A549 (cell line): ENCODE data around the gene GIT2. TPM values are rescaled to one million over a fixed set of nuclear protein-coding genes. Genes with fewer than 3 reads are reported as not detected.
A peak's percentile ranks its signal among the peaks of the same experiment; 100 is the strongest.

Experiments used
- ATAC-seq, 2 experiments: fragments of 200-7000 bp in 1 of 2; fragments of >200 bp in 1 of 2; cut with Nextera tagmentation in 1 of 2; cut with Tn5 transposase in 1 of 2; 3 replicates each; pipeline versions ENCODE4 v1.8.0 to v1.9.1; 2018 to 2020; ENCODE audit warnings: mild to moderate bottlenecking in 1 of 2, moderate library complexity in 1 of 2
- CTCF ChIA-PET: fragments of 300-600 bp; sonication (Branson Sonifier 250); formaldehyde crosslinking; extraction: SDS; loops from one replicate; lab custom pipeline; 2021; ENCODE audit warnings: antibody characterized with exemption, inconsistent platforms; lab: Yijun Ruan, JAX
- POLR2A ChIA-PET: fragments of 350-600 bp; formaldehyde crosslinking; extraction: SDS; loops from one replicate; lab custom pipeline; 2021; ENCODE audit warnings: antibody characterized with exemption, inconsistent platforms; lab: Yijun Ruan, JAX
- DNase-seq, 2 experiments: peaks; one replicate each; pipeline versions ENCODE4 v3.0.0 to v3.0.0-alpha.2; 2011 to 2016; ENCODE audit warnings: low read depth in 1 of 2, low spot score in 1 of 2
- FAIRE-seq: peaks from 2 replicates; lab custom pipeline; 2011; peaks lifted over from hg19 to GRCh38; lab: Jason Lieb, UNC
- H3K27ac ChIP-seq, 2 experiments: fragments of >200 bp; sonication (Bioruptor Twin); formaldehyde crosslinking; 3 replicates each; pipeline ENCODE4 v1.5.1; 2016 to 2017
- H3K4me1 ChIP-seq: fragments of >200 bp; sonication (Bioruptor Twin); formaldehyde crosslinking; 3 replicates; pipeline ENCODE4 v1.6.1; 2016
- H3K4me2 ChIP-seq: fragments of >200 bp; sonication (Bioruptor Twin); formaldehyde crosslinking; 3 replicates; pipeline ENCODE4 v1.6.1; 2016
- H3K4me3 ChIP-seq: fragments of >200 bp; sonication (Bioruptor Twin); formaldehyde crosslinking; 3 replicates; pipeline ENCODE4 v1.5.1; 2016
- H3K9me3 ChIP-seq: fragments of >200 bp; sonication (Bioruptor Twin); formaldehyde crosslinking; 3 replicates; pipeline ENCODE4 v1.6.1; 2016
- CBX2 ChIP-seq: fragments of 200-600 bp; sonication (generic); IDR thresholded peaks from 2 replicates; pipeline ENCODE4 v1.6.1; 2016; ENCODE audit warnings: low read depth, mild to moderate bottlenecking, borderline replicate concordance
- CBX8 ChIP-seq: fragments of 200-600 bp; sonication (generic); IDR thresholded peaks from 2 replicates; pipeline ENCODE4 v1.6.1; 2016
- CEBPB ChIP-seq, 2 experiments: fragments of >200 bp in 1 of 2; sonication (Bioruptor Twin) in 1 of 2; formaldehyde crosslinking in 1 of 2; IDR thresholded peaks; 2 replicates each; pipeline ENCODE4 v1.6.1; 2012 to 2016
- CHD2 ChIP-seq: fragments of 150-350 bp; IDR thresholded peaks from 2 replicates; pipeline ENCODE4 v1.6.1; 2014; ENCODE audit warnings: low read length; ENCODE audit not compliant: partially characterized antibody
- FOXS1 ChIP-seq: fragments of 250-450 bp; sonication (Bioruptor Pico); IDR thresholded peaks from 2 replicates; pipeline ENCODE4 v1.5.0; 2020; ENCODE audit warnings: mild to moderate bottlenecking, moderate library complexity
- HDAC2 ChIP-seq: fragments of 200-600 bp; sonication (generic); IDR thresholded peaks from 2 replicates; pipeline ENCODE4 v1.6.1; 2016
- HOXB5 ChIP-seq: fragments of 250-450 bp; sonication (Bioruptor Pico); IDR thresholded peaks from 2 replicates; pipeline ENCODE4 v1.5.0; 2020; ENCODE audit warnings: mild to moderate bottlenecking, moderate library complexity
- JUN ChIP-seq, 2 experiments: fragments of >200 bp; sonication (Bioruptor Twin); formaldehyde crosslinking; IDR thresholded peaks; 2 replicates in 1 of 2; 3 replicates in 1 of 2; pipeline ENCODE4 v1.6.1; 2016 to 2017
- MAFK ChIP-seq: fragments of 450-650 bp; IDR thresholded peaks from 2 replicates; pipeline ENCODE4 v1.6.1; 2014; ENCODE audit not compliant: partially characterized antibody
- NR3C1 ChIP-seq: fragments of >200 bp; sonication (Bioruptor Twin); formaldehyde crosslinking; IDR thresholded peaks from 3 replicates; pipeline ENCODE4 v1.6.1; 2017
- PHF8 ChIP-seq: fragments of 200-600 bp; sonication (generic); IDR thresholded peaks from 2 replicates; pipeline ENCODE4 v1.6.1; 2016; ENCODE audit warnings: low read depth, mild to moderate bottlenecking, antibody characterized with exemption, moderate library complexity, borderline replicate concordance
- RARB ChIP-seq: fragments of 250-450 bp; sonication (Bioruptor Pico); IDR thresholded peaks from 2 replicates; pipeline ENCODE4 v1.8.0; 2021; ENCODE audit warnings: mild to moderate bottlenecking, moderate library complexity
- RFX5 ChIP-seq: fragments of 450-650 bp; IDR thresholded peaks from 2 replicates; pipeline ENCODE4 v1.7.1; 2014; ENCODE audit warnings: antibody characterized with exemption, mild to moderate bottlenecking, moderate library complexity
- RNF2 ChIP-seq: fragments of 200-600 bp; sonication (generic); IDR thresholded peaks from 2 replicates; pipeline ENCODE4 v1.6.1; 2016; ENCODE audit warnings: low read depth, mild to moderate bottlenecking, antibody characterized with exemption, moderate library complexity, borderline replicate concordance
- SMC3 ChIP-seq: fragments of >200 bp; sonication (Bioruptor Twin); formaldehyde crosslinking; IDR thresholded peaks from 3 replicates; pipeline ENCODE4 v1.6.1; 2018; ENCODE audit warnings: inconsistent platforms
- TP53 ChIP-seq: fragments of 250-450 bp; sonication (Bioruptor Pico); IDR thresholded peaks from 2 replicates; pipeline ENCODE4 v1.5.0; 2021; ENCODE audit warnings: mild to moderate bottlenecking, moderate library complexity
- ZSCAN20 ChIP-seq: fragments of 250-450 bp; sonication (Bioruptor Pico); IDR thresholded peaks from 2 replicates; pipeline ENCODE4 v1.8.0; 2022; ENCODE audit warnings: mild to moderate bottlenecking, moderate library complexity
- WGBS: methylation state at CpG from one replicate; pipeline ENCODE4 v1.1.6; 2017; ENCODE audit errors: missing lambda C conversion rate; 5-methylcytosine and 5-hydroxymethylcytosine counted together
- polyA plus RNA-seq, 4 experiments: library from polyadenylated mRNA; depleted of rRNA in 3 of 4; stranded (reverse); fragments of >200 nt; fragmentation: RNase III in 1 of 4; extraction: RNeasy Plus Mini Kit Qiagen cat#74134 plus additional on column Dnase treatment in 1 of 4; gene quantifications; 2 replicates in 3 of 4; 3 replicates in 1 of 4; pipeline ENCODE4 v1.2.3, GENCODE V29; 2011 to 2017
- TF ChIP-seq, protein P1 (sequence below): IDR thresholded peaks from 2 replicates; pipeline ENCODE4 v1.6.1; 2012
- TF ChIP-seq, protein P2 (sequence below): IDR thresholded peaks from 2 replicates; pipeline ENCODE4 v1.6.1; 2012; ENCODE audit warnings: low read depth, borderline replicate concordance
- TF ChIP-seq, protein P3 (sequence below): IDR thresholded peaks from 2 replicates; pipeline ENCODE4 v1.6.1; 2012
- TF ChIP-seq, protein P4 (sequence below): fragments of 450-650 bp; IDR thresholded peaks from 2 replicates; pipeline ENCODE4 v1.6.1; 2014; ENCODE audit warnings: antibody characterized with exemption
- TF ChIP-seq, protein P5 (sequence below): fragments of >200 bp; sonication (Bioruptor Twin); formaldehyde crosslinking; IDR thresholded peaks from 2 replicates; pipeline ENCODE4 v1.6.1; 2016
- TF ChIP-seq, protein P6 (sequence below): fragments of 250-450 bp; sonication (Bioruptor Pico); IDR thresholded peaks from 2 replicates; pipeline ENCODE4 v1.5.0; 2020; ENCODE audit warnings: low read depth, mild to moderate bottlenecking, moderate library complexity

GIT2 gene
- polyA plus RNA-seq, 2 of the 4 experiments (the other 2 are of a cell fraction), result 18.5 to 38.0 TPM

DNA sequence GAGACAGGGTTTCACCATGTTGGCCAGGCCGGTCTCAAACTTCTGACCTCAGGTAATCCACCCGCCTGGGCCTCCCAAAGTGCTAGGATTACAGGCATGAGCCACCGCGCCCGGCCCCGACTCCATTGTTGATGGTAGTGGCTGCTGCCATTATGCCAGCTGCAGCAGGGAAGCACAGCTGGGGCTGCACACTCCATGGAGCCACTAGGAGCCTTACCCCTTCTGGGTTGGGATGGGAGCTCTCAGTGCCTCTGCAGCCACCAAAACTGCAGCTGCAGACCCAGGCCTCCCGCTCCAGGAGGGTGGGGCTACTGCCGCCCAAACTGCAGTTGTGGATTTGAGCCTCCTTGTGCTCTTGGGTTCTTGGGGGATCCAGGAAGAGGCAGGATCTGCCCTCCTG, 70.2 kb downstream of the GIT2 start:
- ChIA-PET CTCF (interaction anchor here (0.6 to 9.3 kb wide), 7 partner anchors 12 to 81 kb away, joined by 3 to 82 read pairs (median 6); no protein-coding TSS in a partner anchor), POLR2A (no interaction called here)
- TF ChIP-seq MAFK (no peak), CHD2 (no peak), NR3C1 (no peak), FOXS1 (CRISPR knock-in tag) (no peak), RARB (CRISPR knock-in tag) (no peak), SMC3 (no peak), JUN (IDR thresholded peaks at IDR 0.05) (no peak), ZSCAN20 (CRISPR knock-in tag) (no peak), PHF8 (no peak), HOXB5 (CRISPR knock-in tag) (no peak), RFX5 (no peak)
- TF ChIP-seq, protein P1, sequence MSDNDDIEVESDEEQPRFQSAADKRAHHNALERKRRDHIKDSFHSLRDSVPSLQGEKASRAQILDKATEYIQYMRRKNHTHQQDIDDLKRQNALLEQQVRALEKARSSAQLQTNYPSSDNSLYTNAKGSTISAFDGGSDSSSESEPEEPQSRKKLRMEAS, result no peak
- TF ChIP-seq, protein P2, sequence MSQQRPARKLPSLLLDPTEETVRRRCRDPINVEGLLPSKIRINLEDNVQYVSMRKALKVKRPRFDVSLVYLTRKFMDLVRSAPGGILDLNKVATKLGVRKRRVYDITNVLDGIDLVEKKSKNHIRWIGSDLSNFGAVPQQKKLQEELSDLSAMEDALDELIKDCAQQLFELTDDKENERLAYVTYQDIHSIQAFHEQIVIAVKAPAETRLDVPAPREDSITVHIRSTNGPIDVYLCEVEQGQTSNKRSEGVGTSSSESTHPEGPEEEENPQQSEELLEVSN, result no peak
- TF ChIP-seq, protein P3, sequence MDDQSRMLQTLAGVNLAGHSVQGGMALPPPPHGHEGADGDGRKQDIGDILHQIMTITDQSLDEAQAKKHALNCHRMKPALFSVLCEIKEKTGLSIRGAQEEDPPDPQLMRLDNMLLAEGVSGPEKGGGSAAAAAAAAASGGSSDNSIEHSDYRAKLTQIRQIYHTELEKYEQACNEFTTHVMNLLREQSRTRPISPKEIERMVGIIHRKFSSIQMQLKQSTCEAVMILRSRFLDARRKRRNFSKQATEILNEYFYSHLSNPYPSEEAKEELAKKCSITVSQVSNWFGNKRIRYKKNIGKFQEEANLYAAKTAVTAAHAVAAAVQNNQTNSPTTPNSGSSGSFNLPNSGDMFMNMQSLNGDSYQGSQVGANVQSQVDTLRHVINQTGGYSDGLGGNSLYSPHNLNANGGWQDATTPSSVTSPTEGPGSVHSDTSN, result no peak
- TF ChIP-seq, protein P4, sequence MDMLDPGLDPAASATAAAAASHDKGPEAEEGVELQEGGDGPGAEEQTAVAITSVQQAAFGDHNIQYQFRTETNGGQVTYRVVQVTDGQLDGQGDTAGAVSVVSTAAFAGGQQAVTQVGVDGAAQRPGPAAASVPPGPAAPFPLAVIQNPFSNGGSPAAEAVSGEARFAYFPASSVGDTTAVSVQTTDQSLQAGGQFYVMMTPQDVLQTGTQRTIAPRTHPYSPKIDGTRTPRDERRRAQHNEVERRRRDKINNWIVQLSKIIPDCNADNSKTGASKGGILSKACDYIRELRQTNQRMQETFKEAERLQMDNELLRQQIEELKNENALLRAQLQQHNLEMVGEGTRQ, result no peak
- no peak for FAIRE-seq
- Histone ChIP-seq H3K4me2 (no peak overlapping the region), H3K4me3 (no peak overlapping the region), H3K4me1 (no peaks in the 10 kb centered on the region), H3K27ac (no peak overlapping the region), H3K9me3 (no peaks in the 10 kb centered on the region)
- ATAC-seq, result peak in 1 of 2 experiments; percentile 5; a peak in 1 of 6 replicates
- no peak for DNase-seq
- 100% methylated on average over 4 of the region's 8 CpGs for WGBS

DNA sequence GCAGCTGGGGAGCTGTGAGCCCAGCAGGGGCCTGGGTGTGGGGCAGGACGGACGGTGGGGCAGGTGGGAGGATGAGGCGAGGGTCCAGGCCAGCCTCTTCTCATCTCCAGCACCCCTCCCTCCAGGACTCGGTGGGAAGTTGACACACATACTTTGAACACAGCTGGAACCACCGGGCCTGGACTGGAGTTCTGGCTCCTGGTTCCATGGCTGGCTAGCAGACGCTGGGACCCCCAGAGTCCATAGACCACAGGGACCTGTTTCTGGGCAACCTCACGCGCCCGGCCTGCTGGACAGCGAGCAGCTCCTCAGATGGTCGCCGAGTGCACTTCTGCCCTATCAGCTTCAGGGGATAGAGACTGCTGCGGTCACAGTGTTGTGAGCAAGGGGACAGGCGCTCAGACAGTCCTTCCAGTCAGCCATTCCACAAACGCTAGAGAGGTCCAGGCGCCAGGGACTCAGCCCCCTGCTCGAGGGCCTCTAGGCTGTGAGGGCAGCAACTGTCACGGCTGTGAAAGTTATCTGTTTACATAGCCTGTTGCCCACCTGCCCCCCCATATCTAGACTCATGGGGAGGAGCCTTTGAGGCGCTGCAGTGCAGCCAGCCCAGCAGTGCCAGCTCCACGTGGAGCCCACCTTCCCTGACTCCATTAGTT, 70.9 kb downstream of the GIT2 start:
- Histone ChIP-seq H3K4me1 (no peaks in the 10 kb centered on the region), H3K4me3 (no peak overlapping the region), H3K27ac (no peak overlapping the region), H3K4me2 (no peak overlapping the region), H3K9me3 (no peaks in the 10 kb centered on the region)
- DNase-seq, result no peak
- TF ChIP-seq TP53 (CRISPR knock-in tag), result no peak
- ChIA-PET CTCF (interaction anchor here (0.9 to 9.3 kb wide), 3 partner anchors 11 to 80 kb away, joined by 3 to 82 read pairs (median 16); no protein-coding TSS in a partner anchor), POLR2A (no interaction called here)
- 85% methylated on average over 20 of the region's 20 CpGs for WGBS
- ATAC-seq, result no peak
- no peak for FAIRE-seq

DNA sequence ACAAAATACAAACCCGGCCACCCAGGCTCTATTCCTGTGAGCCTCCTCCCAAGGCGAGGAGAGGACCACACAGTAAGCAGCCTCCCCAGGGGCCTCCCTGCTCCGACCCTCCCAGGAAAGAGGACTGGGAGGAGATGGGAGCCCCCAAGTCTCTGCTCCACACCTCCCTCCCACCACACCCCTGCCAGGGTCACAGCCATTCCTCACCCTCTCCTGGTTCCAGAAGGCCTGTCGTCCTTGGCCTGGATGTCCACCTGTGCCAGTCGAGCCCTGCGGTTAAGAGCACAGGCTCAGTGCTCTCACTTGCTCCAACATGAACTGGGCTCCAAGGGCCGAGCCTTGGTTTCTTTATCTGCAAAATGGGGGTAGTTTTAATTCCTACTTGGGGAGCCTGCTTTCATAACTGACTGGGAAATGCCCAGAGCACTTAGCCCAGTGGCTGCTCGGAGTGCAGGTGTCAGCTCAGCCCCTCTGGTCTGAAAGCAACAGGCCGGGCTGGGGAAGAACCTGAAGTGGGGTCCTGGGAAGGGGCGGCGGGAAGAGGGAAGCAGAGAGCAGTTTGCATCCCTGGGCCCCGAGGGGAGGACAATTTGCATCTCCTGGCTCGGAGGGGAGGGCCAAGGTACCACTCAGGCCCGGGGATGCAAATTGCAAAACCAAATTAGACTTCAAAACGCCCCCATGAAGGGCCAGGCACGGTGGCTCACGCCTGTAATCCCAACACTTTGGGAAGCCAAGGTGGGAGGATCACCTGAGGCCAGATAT, 72.5 kb downstream of the GIT2 start:
- CTCF ChIA-PET, result no interaction called here
- no peak overlapping the region for H3K4me3 ChIP-seq
- no peak for FAIRE-seq

More for the DNA sequence above, 72.5 kb downstream of the GIT2 start:
- Histone ChIP-seq H3K27ac (no peak overlapping the region), H3K4me2 (no peak overlapping the region), H3K9me3 (no peaks in the 10 kb centered on the region), H3K4me1 (no peaks in the 10 kb centered on the region)
- ATAC-seq, result no peak
- DNase-seq, result no peak
- no peak for TF ChIP-seq HDAC2
- no peak for TF ChIP-seq CEBPB (IDR thresholded peaks at IDR 0.05)
- TF ChIP-seq, protein P3, result no peak
- TF ChIP-seq CBX2, result no peak
- TF ChIP-seq, protein P5, sequence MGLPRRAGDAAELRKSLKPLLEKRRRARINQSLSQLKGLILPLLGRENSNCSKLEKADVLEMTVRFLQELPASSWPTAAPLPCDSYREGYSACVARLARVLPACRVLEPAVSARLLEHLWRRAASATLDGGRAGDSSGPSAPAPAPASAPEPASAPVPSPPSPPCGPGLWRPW, result no peak
- TF ChIP-seq CBX8, result no peak
- TF ChIP-seq, protein P6, sequence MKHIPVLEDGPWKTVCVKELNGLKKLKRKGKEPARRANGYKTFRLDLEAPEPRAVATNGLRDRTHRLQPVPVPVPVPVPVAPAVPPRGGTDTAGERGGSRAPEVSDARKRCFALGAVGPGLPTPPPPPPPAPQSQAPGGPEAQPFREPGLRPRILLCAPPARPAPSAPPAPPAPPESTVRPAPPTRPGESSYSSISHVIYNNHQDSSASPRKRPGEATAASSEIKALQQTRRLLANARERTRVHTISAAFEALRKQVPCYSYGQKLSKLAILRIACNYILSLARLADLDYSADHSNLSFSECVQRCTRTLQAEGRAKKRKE, result no peak
- TF ChIP-seq RNF2, result no peak
- POLR2A ChIA-PET, result no interaction called here
- WGBS, result 88% methylated on average over 17 of the region's 17 CpGs
